Keratinocyte (primary cell): ENCODE measurements around the gene ACTN4. TPM values are rescaled to one million over a fixed set of nuclear protein-coding genes. Genes with fewer than 3 reads are reported as not detected.

Source experiments
- DNase-seq: peaks from one replicate; pipeline ENCODE4 v3.0.0-alpha.2; 2011; ENCODE audit warnings: low read depth, missing footprints, low spot score
- FAIRE-seq: peaks from 2 replicates; lab custom pipeline; 2011; peaks lifted over from hg19 to GRCh38; lab: Jason Lieb, UNC
- H2AFZ ChIP-seq: 2 replicates; pipeline ENCODE4 v1.6.0; 2012; ENCODE audit warnings: low read length, control low read depth, inconsistent platforms; ENCODE audit not compliant: control insufficient read depth
- H3K27ac ChIP-seq: 2 replicates; pipeline ENCODE4 v1.5.1; 2011; ENCODE audit warnings: low read length; ENCODE audit not compliant: control insufficient read depth, insufficient read depth
- H3K27me3 ChIP-seq: 3 replicates; pipeline ENCODE4 v1.6.0; 2011; ENCODE audit warnings: low read length; ENCODE audit not compliant: control insufficient read depth, insufficient read depth; ENCODE audit errors: extremely low read depth
- H3K36me3 ChIP-seq, 2 experiments: 2 replicates in 1 of 2; 3 replicates in 1 of 2; pipeline ENCODE4 v1.5.1; 2011; ENCODE audit warnings: low read length in 2 of 2, mild to moderate bottlenecking in 1 of 2; ENCODE audit not compliant: control insufficient read depth in 2 of 2, insufficient read depth in 2 of 2; ENCODE audit errors: extremely low read depth in 1 of 2
- H3K4me1 ChIP-seq: 3 replicates; pipeline ENCODE4 v1.5.1; 2011; ENCODE audit warnings: low read length; ENCODE audit not compliant: control insufficient read depth, insufficient read depth; ENCODE audit errors: extremely low read depth
- H3K4me2 ChIP-seq: 3 replicates; pipeline ENCODE4 v1.6.0; 2011; ENCODE audit warnings: low read depth, low read length; ENCODE audit not compliant: control insufficient read depth, insufficient read depth; ENCODE audit errors: extremely low read depth
- H3K4me3 ChIP-seq, 3 experiments: fragments of 200-600 bp in 1 of 3; sonication (generic) in 1 of 3; 2 replicates in 2 of 3; 3 replicates in 1 of 3; pipeline ENCODE4 v1.5.1; 2011 to 2016; ENCODE audit warnings: low read length in 3 of 3, mild to moderate bottlenecking in 3 of 3, control low read depth in 2 of 3, inconsistent platforms in 1 of 3, low read depth in 1 of 3, mixed read lengths in 1 of 3, mixed run types in 1 of 3, moderate library complexity in 1 of 3; ENCODE audit not compliant: control insufficient read depth in 2 of 3, insufficient read depth in 2 of 3; ENCODE audit errors: extremely low read depth in 1 of 3
- H3K79me2 ChIP-seq: 2 replicates; pipeline ENCODE4 v1.6.0; 2012; ENCODE audit warnings: low read length; ENCODE audit not compliant: control insufficient read depth, insufficient read depth
- H3K9ac ChIP-seq: 3 replicates; pipeline ENCODE4 v1.6.0; 2011; ENCODE audit warnings: low read length; ENCODE audit not compliant: control insufficient read depth, insufficient read depth; ENCODE audit errors: extremely low read depth
- H3K9me1 ChIP-seq: 3 replicates; pipeline ENCODE4 v1.6.0; 2011; ENCODE audit warnings: low read length; ENCODE audit not compliant: control insufficient read depth, insufficient read depth; ENCODE audit errors: extremely low read depth
- H3K9me3 ChIP-seq: 2 replicates; pipeline ENCODE4 v1.5.1; 2012; ENCODE audit warnings: low read depth, low read length; ENCODE audit not compliant: control insufficient read depth
- H4K20me1 ChIP-seq: 3 replicates; pipeline ENCODE4 v1.6.0; 2011; ENCODE audit warnings: low read length; ENCODE audit not compliant: control insufficient read depth, insufficient read depth; ENCODE audit errors: extremely low read depth
- EZH2 ChIP-seq: IDR thresholded peaks from one replicate; pipeline ENCODE4 v1.6.1; 2012; ENCODE audit warnings: inconsistent platforms, mild to moderate bottlenecking, low read length, moderate library complexity
- dilution Hi-C: fragments of 300-500 bp; cut with MboI; formaldehyde crosslinking; loops from one replicate; pipeline ENCODE4 v1.7.0; 2020; ENCODE audit warnings: low sequenced_read_pairs; ENCODE audit not compliant: extremely low pct_ligation_motif_present
- polyA plus RNA-seq, 5 experiments: library from polyadenylated mRNA; depleted of rRNA in 3 of 5; stranded (reverse) in 3 of 5; stranded (forward) in 1 of 5; unstranded in 1 of 5; fragments of >200 nt; gene quantifications; 1 replicate in 1 of 5; 2 replicates in 3 of 5; 3 replicates in 1 of 5; pipeline versions ENCODE4 v1.2.1 to v1.2.3, GENCODE V29; 2011 to 2012; ENCODE audit warnings: missing spikeins in 2 of 5, low read depth in 1 of 5, low replicate concordance in 1 of 5
- TF ChIP-seq, protein P1 (sequence below), 3 experiments: IDR thresholded peaks in 1 of 3; conservative IDR thresholded peaks in 1 of 3; optimal IDR thresholded peaks in 1 of 3; 2 replicates in 2 of 3; 3 replicates in 1 of 3; pipeline versions ENCODE3 to v1.5.1; 2011; ENCODE audit warnings: low read length in 3 of 3, mild to moderate bottlenecking in 3 of 3, moderate library complexity in 2 of 3, control low read depth in 1 of 3, inconsistent platforms in 1 of 3; ENCODE audit not compliant: insufficient read depth in 2 of 3; ENCODE audit errors: extremely low read depth in 1 of 3

ACTN4 gene
- polyA plus RNA-seq, 1 donor (not counting 4 experiments of a cell fraction or from before 2014, with no cell fraction given) = 463 TPM

DNA sequence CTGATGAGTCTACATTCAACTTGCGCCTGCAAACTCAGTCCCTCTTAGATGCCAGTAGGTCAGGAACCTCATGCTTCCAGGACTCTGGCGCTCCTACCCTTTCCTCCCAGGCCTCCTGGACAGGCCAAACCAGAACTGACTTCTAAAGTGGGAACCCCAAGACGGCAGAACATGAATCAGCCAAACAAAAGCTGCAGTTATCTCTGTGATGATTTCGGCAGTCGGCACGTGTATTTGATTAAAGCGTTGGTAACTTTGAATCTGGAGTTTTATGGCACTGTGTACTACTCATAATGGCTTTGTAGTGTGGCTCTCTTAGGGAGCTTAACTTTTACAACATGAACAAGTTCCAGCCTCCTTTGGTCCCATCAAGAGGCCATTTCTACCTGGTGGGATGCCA, 13.7 kb downstream of the ACTN4 start:
- Histone ChIP-seq H3K4me1 (peaks cover 94% of the 10 kb centered on the region), H3K9me1 (no peaks in the 10 kb centered on the region), H4K20me1 (peaks cover 22% of the 10 kb centered on the region), H3K9ac (peak overlapping the region; percentile 49), H3K36me3 (peaks cover 10 to 42% of the 10 kb centered on the region in 2 experiments), H3K9me3 (no peaks in the 10 kb centered on the region), H3K27me3 (no peaks in the 10 kb centered on the region), H3K4me3 (no peak overlapping the region), H3K4me2 (peak overlapping the region; percentile 1), H3K27ac (peak overlapping the region; percentile 34), H3K79me2 (peaks cover 79% of the 10 kb centered on the region), H2AFZ (no peak overlapping the region)
- DNase-seq = no peak
- no peak for FAIRE-seq
- TF ChIP-seq, protein P1, sequence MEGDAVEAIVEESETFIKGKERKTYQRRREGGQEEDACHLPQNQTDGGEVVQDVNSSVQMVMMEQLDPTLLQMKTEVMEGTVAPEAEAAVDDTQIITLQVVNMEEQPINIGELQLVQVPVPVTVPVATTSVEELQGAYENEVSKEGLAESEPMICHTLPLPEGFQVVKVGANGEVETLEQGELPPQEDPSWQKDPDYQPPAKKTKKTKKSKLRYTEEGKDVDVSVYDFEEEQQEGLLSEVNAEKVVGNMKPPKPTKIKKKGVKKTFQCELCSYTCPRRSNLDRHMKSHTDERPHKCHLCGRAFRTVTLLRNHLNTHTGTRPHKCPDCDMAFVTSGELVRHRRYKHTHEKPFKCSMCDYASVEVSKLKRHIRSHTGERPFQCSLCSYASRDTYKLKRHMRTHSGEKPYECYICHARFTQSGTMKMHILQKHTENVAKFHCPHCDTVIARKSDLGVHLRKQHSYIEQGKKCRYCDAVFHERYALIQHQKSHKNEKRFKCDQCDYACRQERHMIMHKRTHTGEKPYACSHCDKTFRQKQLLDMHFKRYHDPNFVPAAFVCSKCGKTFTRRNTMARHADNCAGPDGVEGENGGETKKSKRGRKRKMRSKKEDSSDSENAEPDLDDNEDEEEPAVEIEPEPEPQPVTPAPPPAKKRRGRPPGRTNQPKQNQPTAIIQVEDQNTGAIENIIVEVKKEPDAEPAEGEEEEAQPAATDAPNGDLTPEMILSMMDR (optimal IDR thresholded peaks at IDR 0.05 in 1 of 3, IDR thresholded peaks at IDR 0.05 in 1 of 3, conservative IDR thresholded peaks at IDR 0.05 in 1 of 3; ENCODE audit: extremely low read depth in 1 of 3, insufficient read depth in 2 of 3, low read length in 3 of 3) = no peak
- no peak for TF ChIP-seq EZH2
- dilution Hi-C loops = no loop called here

DNA sequence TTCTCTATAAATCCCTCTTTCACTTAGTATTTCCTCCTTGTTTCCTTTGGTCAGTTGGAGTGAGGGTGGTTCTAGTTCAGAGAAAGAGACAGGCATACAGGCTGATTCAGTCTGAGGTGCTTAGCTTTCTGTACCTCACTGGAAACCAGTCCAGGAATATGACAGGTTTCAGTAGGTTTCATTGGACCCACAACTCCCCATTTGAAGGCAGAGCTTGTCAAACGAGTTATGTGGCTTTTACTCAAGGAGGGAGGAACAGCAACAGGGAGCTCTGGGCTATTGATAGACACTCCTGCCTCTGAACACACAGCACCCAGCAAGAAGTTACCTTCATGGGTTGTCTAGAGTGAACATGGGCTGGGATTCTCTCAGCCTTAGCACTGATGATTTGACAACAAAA, 14.5 kb downstream of the ACTN4 start:
- FAIRE-seq = peak; percentile 75
- Histone ChIP-seq H3K4me3 (no peak overlapping the region), H3K27ac (peak overlapping the region; percentile 70), H3K9me3 (no peaks in the 10 kb centered on the region), H3K79me2 (peaks cover 79% of the 10 kb centered on the region), H3K9me1 (no peaks in the 10 kb centered on the region), H3K27me3 (no peaks in the 10 kb centered on the region), H3K36me3 (peaks cover 10 to 34% of the 10 kb centered on the region in 2 experiments), H3K4me1 (peaks cover 94% of the 10 kb centered on the region), H2AFZ (no peak overlapping the region), H4K20me1 (peaks cover 22% of the 10 kb centered on the region), H3K4me2 (peak overlapping the region; percentile 22), H3K9ac (peak overlapping the region; percentile 16)
- dilution Hi-C loops = no loop called here
- no peak for DNase-seq
- TF ChIP-seq EZH2 = no peak
- TF ChIP-seq, protein P1 (optimal IDR thresholded peaks at IDR 0.05 in 1 of 3, IDR thresholded peaks at IDR 0.05 in 1 of 3, conservative IDR thresholded peaks at IDR 0.05 in 1 of 3; ENCODE audit: extremely low read depth in 1 of 3, insufficient read depth in 2 of 3, low read length in 3 of 3) = no peak
